SK-N-SH treated with all-trans-retinoic acid at 6 μM for 48 hours (cell line): ENCODE results near the gene F2RL2.
A peak's percentile ranks its signal among the peaks of the same experiment; 100 is the strongest.

Source experiments
- ATAC-seq: fragments of 200-7000 bp; cut with Tn5 transposase; 3 replicates; pipeline ENCODE4 v1.9.1; 2020; ENCODE audit warnings: mild to moderate bottlenecking, moderate library complexity
- ARNTL ChIP-seq: fragments of 450-650 bp; formaldehyde crosslinking; IDR thresholded peaks from 2 replicates; pipeline ENCODE4 v1.5.0; 2020; ENCODE audit warnings: low read depth, mild to moderate bottlenecking, moderate library complexity, borderline replicate concordance
- BACH2 ChIP-seq: fragments of 250-450 bp; sonication (Bioruptor Pico); IDR thresholded peaks from 2 replicates; pipeline ENCODE4 v1.9.0; 2021; ENCODE audit warnings: mild to moderate bottlenecking, borderline replicate concordance
- CSDC2 ChIP-seq: fragments of 250-450 bp; sonication (Bioruptor Pico); IDR thresholded peaks from 2 replicates; pipeline ENCODE4 v1.5.0; 2020; ENCODE audit warnings: mild to moderate bottlenecking, moderate library complexity
- ESRRG ChIP-seq: fragments of 250-450 bp; sonication (Bioruptor Pico); IDR thresholded peaks from 2 replicates; pipeline ENCODE4 v1.6.1; 2021; ENCODE audit warnings: mild to moderate bottlenecking
- GLIS3 ChIP-seq: fragments of 250-450 bp; sonication (Bioruptor Pico); IDR thresholded peaks from 2 replicates; pipeline ENCODE4 v1.5.0; 2020; ENCODE audit warnings: mild to moderate bottlenecking, moderate library complexity
- ISL1 ChIP-seq: fragments of 250-450 bp; sonication (Bioruptor Pico); IDR thresholded peaks from 2 replicates; pipeline ENCODE4 v2.1.2; 2022; ENCODE audit warnings: mild to moderate bottlenecking, moderate library complexity
- OSR1 ChIP-seq: fragments of 250-450 bp; sonication (Bioruptor Pico); IDR thresholded peaks from 2 replicates; pipeline ENCODE4 v1.8.0; 2022; ENCODE audit warnings: moderate library complexity, mild to moderate bottlenecking, inconsistent platforms
- PPARA ChIP-seq: fragments of 250-450 bp; sonication (Bioruptor Pico); IDR thresholded peaks from 2 replicates; pipeline ENCODE4 v1.5.0; 2020; ENCODE audit warnings: mild to moderate bottlenecking, borderline replicate concordance
- RARB ChIP-seq: fragments of 250-450 bp; sonication (Bioruptor Pico); IDR thresholded peaks from 2 replicates; pipeline ENCODE4 v1.8.0; 2021; ENCODE audit warnings: mild to moderate bottlenecking, moderate library complexity
- SNAI2 ChIP-seq: fragments of 250-450 bp; sonication (Bioruptor Pico); IDR thresholded peaks from 2 replicates; pipeline ENCODE4 v1.5.0; 2020; ENCODE audit warnings: mild to moderate bottlenecking, moderate library complexity
- TCF4 ChIP-seq: fragments of 250-450 bp; sonication (Bioruptor Pico); IDR thresholded peaks from 2 replicates; pipeline ENCODE4 v1.8.0; 2021; ENCODE audit warnings: mild to moderate bottlenecking, moderate library complexity, borderline replicate concordance
- TOX ChIP-seq: fragments of 250-450 bp; sonication (Bioruptor Pico); IDR thresholded peaks from 2 replicates; pipeline ENCODE4 v1.8.0; 2021; ENCODE audit warnings: mild to moderate bottlenecking, moderate library complexity, borderline replicate concordance
- ZFP3 ChIP-seq: fragments of 250-450 bp; sonication (Bioruptor Pico); IDR thresholded peaks from 2 replicates; pipeline ENCODE4 v1.5.0; 2020; ENCODE audit warnings: mild to moderate bottlenecking, moderate library complexity
- ZFP30 ChIP-seq: fragments of 450-650 bp; formaldehyde crosslinking; IDR thresholded peaks from 2 replicates; pipeline ENCODE4 v1.5.0; 2022; ENCODE audit warnings: mild to moderate bottlenecking, moderate library complexity
- ZNF565 ChIP-seq: fragments of 450-650 bp; formaldehyde crosslinking; conservative IDR thresholded peaks from 2 replicates; pipeline ENCODE4 v1.5.0; 2020; ENCODE audit warnings: low read depth, mild to moderate bottlenecking, moderate library complexity
- ZNF70 ChIP-seq: fragments of 450-650 bp; formaldehyde crosslinking; IDR thresholded peaks from 2 replicates; pipeline ENCODE4 v1.5.0; 2020; ENCODE audit warnings: mild to moderate bottlenecking, moderate library complexity
- TF ChIP-seq, protein P1 (sequence below): fragments of 250-450 bp; sonication (Bioruptor Pico); IDR thresholded peaks from 2 replicates; pipeline ENCODE4 v1.5.1; 2020; ENCODE audit warnings: low read depth, mild to moderate bottlenecking, moderate library complexity
- TF ChIP-seq, protein P2 (sequence below): fragments of 250-450 bp; sonication (Bioruptor Pico); IDR thresholded peaks from 2 replicates; pipeline ENCODE4 v1.8.0; 2021; ENCODE audit warnings: low read depth, mild to moderate bottlenecking, moderate library complexity, borderline replicate concordance
- TF ChIP-seq, protein P3 (sequence below): fragments of 250-450 bp; sonication (Bioruptor Pico); IDR thresholded peaks from 2 replicates; pipeline ENCODE4 v1.5.1; 2021; ENCODE audit warnings: mild to moderate bottlenecking, moderate library complexity
- TF ChIP-seq, protein P4 (sequence below): fragments of 250-450 bp; sonication (Bioruptor Pico); IDR thresholded peaks from 2 replicates; pipeline ENCODE4 v1.8.0; 2020; ENCODE audit warnings: mild to moderate bottlenecking, moderate library complexity, borderline replicate concordance

F2RL2 gene

DNA sequence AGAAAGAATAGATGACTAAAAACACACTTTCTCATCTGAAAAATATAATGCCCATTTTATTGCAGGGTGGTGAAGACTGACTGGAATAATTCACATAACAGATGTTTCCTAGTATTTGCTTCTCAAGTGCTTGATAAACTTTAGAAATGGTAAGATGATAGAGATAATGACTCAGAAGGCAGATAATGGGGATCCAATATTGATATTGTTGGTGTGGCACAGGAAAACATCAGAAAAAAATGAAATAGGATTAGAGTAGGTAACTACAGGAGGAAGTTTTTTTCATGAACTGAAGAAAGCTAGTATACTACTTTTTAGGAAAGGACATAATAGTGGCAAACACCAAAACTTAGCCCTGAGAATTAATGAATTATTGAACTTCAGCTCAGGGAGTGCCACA lies 20.2 kb upstream of the F2RL2 start:
- ATAC-seq: no peak
- TF ChIP-seq ZFP3 (CRISPR knock-in tag) (no peak), ESRRG (no peak), ARNTL (no peak), CSDC2 (CRISPR knock-in tag) (no peak), ISL1 (CRISPR knock-in tag) (no peak), TOX (CRISPR knock-in tag) (no peak), ZNF565 (CRISPR knock-in tag) (no peak), OSR1 (CRISPR knock-in tag) (no peak), SNAI2 (CRISPR knock-in tag) (no peak)
- TF ChIP-seq, protein P1, sequence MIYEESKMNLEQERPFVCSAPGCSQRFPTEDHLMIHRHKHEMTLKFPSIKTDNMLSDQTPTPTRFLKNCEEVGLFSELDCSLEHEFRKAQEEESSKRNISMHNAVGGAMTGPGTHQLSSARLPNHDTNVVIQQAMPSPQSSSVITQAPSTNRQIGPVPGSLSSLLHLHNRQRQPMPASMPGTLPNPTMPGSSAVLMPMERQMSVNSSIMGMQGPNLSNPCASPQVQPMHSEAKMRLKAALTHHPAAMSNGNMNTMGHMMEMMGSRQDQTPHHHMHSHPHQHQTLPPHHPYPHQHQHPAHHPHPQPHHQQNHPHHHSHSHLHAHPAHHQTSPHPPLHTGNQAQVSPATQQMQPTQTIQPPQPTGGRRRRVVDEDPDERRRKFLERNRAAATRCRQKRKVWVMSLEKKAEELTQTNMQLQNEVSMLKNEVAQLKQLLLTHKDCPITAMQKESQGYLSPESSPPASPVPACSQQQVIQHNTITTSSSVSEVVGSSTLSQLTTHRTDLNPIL: no peak
- TF ChIP-seq, protein P2, sequence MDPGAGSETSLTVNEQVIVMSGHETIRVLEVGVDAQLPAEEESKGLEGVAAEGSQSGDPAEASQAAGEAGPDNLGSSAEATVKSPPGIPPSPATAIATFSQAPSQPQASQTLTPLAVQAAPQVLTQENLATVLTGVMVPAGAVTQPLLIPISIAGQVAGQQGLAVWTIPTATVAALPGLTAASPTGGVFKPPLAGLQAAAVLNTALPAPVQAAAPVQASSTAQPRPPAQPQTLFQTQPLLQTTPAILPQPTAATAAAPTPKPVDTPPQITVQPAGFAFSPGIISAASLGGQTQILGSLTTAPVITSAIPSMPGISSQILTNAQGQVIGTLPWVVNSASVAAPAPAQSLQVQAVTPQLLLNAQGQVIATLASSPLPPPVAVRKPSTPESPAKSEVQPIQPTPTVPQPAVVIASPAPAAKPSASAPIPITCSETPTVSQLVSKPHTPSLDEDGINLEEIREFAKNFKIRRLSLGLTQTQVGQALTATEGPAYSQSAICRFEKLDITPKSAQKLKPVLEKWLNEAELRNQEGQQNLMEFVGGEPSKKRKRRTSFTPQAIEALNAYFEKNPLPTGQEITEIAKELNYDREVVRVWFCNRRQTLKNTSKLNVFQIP (CRISPR knock-in tag): no peak

DNA sequence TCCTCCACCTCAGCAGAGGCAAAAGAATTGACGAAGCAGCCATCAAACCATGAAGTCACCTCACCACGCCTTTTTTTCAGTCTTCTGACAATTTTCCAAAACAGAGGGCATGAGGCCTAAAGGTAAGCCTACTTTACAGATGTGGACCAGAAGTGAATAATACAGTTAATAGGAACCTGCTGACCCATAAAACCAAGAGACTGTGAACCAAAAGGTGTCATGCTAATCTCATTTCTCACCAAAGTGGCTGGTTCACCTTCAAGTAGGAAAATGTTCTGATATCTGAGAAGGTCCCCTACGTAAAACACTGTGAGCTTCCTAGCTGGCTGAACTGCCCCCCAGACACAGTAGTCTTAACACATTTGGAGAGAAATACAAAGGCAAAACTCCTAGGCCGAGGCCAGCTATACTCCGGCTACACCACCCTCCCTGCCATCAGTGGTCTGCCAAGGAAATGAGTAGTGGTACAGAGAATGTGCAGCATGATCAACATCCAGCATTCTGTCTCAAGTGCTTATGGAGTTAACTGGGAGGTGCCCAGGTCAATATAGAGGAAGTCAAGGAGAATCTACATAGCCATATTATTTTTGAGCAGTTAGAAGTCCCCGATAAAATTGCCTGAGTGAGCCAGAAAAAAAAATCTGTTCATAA lies 19.3 kb upstream of the F2RL2 start:
- peak; percentile 67 for ATAC-seq
- TF ChIP-seq SNAI2 (CRISPR knock-in tag) (no peak), BACH2 (CRISPR knock-in tag) (no peak), TCF4 (no peak), RARB (CRISPR knock-in tag) (no peak), ISL1 (CRISPR knock-in tag) (no peak), TOX (CRISPR knock-in tag) (no peak), ZFP3 (CRISPR knock-in tag) (no peak), GLIS3 (CRISPR knock-in tag) (no peak), PPARA (no peak), ARNTL (no peak), ZNF70 (CRISPR knock-in tag) (no peak), OSR1 (CRISPR knock-in tag) (no peak), ZFP30 (CRISPR knock-in tag) (no peak)
- TF ChIP-seq, protein P1: no peak
- TF ChIP-seq, protein P2 (CRISPR knock-in tag): no peak
- TF ChIP-seq, protein P3, sequence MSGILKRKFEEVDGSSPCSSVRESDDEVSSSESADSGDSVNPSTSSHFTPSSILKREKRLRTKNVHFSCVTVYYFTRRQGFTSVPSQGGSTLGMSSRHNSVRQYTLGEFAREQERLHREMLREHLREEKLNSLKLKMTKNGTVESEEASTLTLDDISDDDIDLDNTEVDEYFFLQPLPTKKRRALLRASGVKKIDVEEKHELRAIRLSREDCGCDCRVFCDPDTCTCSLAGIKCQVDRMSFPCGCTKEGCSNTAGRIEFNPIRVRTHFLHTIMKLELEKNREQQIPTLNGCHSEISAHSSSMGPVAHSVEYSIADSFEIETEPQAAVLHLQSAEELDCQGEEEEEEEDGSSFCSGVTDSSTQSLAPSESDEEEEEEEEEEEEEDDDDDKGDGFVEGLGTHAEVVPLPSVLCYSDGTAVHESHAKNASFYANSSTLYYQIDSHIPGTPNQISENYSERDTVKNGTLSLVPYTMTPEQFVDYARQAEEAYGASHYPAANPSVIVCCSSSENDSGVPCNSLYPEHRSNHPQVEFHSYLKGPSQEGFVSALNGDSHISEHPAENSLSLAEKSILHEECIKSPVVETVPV: no peak

DNA sequence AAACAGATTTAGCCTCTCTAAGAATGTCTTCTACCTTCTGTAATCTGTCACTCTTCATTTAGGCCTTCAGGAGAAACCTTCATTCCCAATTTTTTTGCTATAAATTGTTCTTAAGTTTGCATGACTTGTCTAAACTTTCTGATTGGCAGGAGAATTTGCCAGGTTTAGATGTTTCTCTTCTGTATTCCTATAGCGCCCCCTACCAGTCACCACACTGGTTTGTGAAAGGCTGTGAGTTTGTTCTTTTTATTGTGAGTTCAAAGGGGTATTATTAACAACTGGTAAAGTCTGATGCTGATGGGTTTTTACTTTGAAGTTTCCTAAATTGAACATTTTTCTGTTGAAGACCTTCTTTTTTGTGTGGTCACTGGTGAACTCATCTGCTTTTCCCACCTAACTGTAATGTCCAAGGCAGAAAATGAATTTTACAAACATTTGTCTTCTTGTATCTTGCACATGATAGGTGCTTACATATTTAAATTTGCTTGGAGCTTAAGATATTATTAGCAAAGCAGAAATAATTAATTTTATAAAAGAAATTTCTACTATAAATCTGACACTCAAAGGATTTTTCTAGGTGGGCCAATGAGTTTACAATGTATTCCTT lies 18.4 kb upstream of the F2RL2 start:
- TF ChIP-seq ZFP30 (CRISPR knock-in tag) (no peak), ESRRG (no peak), ISL1 (CRISPR knock-in tag) (no peak), SNAI2 (CRISPR knock-in tag) (no peak)
- TF ChIP-seq, protein P4, sequence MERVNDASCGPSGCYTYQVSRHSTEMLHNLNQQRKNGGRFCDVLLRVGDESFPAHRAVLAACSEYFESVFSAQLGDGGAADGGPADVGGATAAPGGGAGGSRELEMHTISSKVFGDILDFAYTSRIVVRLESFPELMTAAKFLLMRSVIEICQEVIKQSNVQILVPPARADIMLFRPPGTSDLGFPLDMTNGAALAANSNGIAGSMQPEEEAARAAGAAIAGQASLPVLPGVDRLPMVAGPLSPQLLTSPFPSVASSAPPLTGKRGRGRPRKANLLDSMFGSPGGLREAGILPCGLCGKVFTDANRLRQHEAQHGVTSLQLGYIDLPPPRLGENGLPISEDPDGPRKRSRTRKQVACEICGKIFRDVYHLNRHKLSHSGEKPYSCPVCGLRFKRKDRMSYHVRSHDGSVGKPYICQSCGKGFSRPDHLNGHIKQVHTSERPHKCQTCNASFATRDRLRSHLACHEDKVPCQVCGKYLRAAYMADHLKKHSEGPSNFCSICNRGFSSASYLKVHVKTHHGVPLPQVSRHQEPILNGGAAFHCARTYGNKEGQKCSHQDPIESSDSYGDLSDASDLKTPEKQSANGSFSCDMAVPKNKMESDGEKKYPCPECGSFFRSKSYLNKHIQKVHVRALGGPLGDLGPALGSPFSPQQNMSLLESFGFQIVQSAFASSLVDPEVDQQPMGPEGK: no peak
- TF ChIP-seq, all 23 proteins: peak for 0
- peak; percentile 87 for ATAC-seq
